CD1c-positive myeloid dendritic cell (primary cell): ENCODE results near the gene SMIM1.
"Not testable (repeated sequence)": the region's sequence is repeated elsewhere in the genome, so short reads cannot be mapped to it uniquely, and the experiment has no call there.

Source experiments
- DNase-seq: peaks from one replicate; pipeline ENCODE4 v3.0.0-alpha.2; 2016; ENCODE audit errors: extremely low spot score

SMIM1 gene

DNA sequence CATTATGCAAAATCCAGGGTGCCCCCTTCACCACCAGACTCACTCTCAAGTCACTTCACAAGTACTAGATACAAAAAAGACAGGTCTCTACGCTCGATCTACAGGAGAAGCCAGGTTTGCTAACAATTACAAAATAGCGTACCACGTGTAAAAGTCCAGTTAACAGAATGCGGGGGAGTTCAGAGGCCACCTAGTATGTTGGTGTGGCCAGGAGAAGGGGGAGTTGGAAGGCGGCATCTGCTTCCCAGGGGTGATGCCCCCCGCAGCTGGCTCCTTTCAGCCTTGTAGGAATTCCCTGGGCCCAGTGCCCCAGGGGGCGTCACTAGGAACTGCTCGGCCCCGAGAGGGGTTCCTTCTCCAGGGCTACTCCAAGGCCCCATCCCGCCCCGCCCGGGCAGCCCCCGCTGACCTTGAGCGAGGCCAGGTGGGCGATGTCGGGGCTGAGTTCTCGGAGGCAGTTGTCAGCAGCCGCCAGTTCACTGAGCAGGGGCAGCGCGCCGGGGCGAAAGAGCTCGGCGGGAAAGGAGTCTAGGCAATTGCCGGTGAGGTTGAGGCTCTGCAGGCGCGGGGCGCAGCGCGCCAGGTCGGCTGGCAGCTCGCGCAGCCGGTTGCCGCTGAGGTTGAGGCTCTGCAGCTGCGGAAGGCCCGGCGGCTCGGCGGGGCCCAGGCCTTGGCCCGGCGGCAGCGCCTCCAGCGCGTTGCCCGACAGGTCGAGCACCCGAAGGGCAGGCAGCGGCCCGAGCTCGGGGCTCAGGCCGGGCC lies 23.1 kb downstream of the SMIM1 start:
- no peak for DNase-seq

DNA sequence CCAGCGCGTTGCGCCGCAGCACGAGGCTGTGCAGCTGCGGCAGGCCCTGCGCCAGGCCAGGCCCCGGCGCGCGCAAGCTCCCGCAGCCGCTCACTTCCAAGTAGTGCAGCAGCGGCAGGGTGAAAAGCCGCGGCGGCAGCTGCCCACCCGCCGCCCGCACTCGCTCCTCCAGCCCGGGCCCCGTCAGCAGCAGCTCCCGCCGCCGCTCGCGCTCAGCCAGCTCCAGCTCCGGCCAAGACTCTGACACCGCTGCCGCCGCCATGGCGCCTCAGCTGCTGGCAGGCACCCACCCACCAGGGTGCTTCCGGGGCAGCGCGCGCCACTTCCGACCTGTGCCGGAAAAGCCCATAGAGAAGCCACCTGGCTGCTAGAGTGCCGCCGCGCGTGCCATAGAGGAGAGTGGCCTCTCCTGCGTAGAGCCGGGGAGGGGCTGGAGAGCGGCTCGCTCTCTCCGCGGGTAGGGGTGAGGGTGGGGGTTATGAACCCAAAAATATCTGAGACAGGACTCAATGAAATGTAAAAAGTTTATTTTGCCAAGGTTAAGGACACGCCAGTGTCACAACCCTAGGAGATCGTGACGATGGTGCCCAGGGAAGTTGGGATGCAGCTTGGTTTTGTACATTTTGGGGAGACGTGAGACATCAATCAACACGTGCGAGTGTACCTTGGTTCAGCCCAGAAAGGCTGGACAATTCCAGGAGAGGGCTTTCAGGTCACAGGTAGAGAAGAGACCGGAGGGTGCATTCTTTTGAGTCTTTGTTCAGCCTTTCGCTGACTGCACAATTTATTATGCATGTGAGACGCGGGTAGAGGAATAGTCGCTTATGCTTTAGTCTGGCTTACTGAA lies 23.9 kb downstream of the SMIM1 start, which contains the start of gene LRRC47:
Gene LRRC47, minus strand, starts transcription at position 284 of the 847 bp plus-strand sequence. Its CDS starts 22 bp downstream, at position 262.
- peak; percentile 92 for DNase-seq

DNA sequence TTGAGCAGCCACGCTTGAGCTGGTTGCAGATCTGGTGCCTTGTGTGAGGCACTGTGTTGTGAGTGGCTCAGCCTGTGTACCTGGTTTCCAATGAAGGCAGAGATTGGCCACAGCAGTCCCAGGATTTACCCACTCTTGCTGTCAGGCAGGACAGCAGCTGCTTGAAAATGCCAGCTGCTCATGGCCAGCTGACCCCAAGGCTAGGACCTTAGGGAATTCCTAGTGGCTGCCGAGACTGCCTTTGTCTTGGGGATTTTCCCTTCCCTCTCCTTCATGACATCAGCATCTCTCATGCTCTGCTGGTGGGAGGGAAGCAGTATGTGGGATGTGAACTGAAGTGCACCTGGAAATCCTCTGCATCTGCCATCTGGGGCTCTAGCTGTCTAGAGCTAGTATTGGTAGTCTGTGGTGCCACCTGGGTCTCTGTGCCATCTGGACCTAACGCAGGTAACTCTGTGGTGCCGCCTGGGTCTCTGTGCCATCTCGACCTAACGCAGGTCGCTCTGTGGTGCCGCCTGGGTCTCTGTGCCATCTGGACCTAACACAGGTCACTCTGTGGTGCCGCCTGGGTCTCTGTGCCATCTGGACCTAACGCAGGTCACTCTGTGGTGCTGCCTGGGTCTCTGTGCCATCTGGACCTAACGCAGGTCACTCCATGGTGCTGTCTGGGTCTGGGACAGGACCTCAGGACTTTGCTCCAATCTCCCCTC lies 27.6 kb downstream of the SMIM1 start:
- DNase-seq, result no peak

DNA sequence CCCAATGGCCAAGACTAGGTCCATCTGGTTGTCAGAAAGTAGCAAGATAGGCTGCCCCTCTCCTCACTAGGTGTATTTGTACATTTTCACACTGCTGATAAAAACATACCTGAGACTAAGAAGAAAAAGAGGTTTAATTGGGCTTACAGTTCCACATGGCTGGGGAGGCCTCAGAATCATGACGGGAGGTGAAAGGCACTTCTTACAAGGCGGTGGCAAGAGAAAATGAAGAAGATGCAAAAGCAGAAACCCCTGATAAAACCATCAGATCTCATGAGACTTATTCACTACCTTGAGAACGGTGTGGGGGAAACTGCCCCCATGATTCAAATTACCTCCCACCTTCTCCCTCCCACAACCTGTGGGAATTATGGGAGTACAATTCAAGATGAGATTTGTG lies 28.2 kb downstream of the SMIM1 start:
- not testable (repeated sequence) for DNase-seq

DNA sequence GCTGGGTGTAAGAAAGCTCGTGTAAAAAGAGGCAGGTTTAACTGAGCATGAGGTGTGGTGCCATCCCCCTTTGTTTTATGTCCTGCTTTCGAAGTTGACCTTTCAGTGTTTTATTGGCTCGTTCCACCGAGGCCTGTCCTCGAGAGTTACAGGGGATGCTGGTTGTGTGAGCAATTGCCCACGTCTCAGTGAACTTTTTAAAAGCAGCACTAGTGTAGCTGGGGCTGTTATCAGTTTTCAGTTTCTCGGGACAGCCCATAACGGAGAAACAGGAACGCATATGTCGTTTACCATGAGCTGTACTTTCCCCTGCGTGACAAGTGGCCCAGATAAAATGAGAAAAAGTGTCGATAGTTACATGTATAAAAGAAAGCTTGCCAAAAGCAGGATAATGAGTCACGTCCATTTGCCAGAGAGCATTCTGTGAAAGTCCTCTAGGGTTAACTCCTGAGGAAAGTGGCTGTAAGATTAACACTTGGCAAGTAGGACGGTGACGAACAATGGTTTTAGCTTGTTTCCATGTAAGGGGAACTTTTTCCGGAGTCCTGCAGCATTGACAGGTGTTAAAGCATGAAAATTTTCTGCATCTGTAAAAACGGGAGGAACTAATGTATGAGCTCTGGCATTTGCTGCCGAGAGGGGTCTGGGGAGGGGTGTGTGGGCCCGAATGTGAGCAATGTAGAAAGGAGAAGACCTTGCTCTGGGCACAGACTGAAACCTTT lies 31.5 kb downstream of the SMIM1 start:
- no peak for DNase-seq

DNA sequence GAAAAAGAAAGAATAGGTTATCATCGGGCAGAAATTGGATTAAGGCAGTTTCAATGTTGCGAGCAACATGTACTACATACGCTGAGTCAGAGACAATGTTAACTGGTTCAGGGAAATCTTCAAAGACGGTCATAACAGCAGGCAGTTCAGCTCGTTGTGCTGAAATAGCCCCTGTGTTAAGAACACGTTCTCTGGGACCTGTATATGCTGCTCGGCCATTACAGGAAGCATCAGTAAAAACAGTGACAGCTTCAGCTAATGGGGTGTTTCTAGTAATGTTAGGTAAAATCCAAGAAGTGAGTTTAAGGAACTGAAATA lies 32.0 kb downstream of the SMIM1 start:
- DNase-seq, result not testable (repeated sequence)

DNA sequence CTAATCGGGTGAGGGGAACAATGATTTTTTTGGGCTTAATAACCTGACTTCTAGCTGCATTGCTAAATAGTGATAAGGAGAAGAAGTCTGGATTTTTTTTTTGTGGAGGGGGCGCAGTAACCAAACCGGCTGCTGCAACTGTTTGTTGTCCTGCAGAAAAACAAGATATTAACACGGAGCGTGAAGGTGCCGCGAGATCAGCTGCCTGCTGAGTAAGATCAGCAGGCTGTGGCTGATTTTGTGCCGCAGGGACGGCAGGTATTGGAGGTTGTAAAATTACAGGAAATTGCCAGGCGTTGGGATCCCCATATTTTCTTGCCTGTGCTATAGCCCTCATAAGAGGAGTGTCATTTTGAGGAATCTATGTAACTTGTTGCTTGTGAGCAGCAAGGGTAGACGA lies 32.5 kb downstream of the SMIM1 start:
- no peak for DNase-seq

DNA sequence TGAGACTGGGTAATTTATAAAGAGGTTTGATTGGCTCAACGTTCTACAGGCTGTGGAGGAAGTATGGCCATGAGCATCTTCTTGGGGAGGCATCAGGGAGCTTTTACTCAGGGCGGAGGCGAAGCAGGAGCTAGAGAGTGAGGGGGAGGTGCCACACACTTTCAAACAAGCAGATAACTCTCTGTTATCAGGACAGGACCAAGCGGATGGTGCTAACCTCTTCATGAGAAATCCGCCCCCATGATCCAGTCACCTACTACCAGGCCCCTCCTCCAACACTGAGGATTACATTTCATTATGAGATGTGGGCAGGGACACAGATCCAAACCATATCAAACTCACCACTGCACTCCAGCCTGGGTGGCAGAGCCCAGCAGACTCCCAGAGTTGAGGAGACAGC lies 35.2 kb downstream of the SMIM1 start:
- DNase-seq, result no peak

DNA sequence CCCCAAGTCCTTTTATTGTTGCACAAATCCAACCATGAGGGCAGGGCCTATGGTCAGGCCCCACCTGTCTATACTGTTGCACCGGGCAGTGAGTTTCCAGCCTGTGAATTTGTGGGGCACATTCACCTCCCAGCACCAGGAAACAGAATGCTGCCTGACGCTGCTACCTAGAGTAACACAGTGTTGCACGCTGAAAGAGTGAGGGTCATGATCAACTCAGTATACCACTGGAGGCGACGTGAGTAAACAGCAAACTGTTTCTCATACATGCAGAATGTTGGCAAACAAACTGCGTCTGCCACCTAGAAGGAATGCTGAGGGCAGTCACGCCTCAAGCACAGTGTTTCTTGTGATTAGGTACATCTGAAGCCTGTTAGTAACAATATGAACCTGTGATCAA lies 37.1 kb downstream of the SMIM1 start:
- no peak for DNase-seq

DNA sequence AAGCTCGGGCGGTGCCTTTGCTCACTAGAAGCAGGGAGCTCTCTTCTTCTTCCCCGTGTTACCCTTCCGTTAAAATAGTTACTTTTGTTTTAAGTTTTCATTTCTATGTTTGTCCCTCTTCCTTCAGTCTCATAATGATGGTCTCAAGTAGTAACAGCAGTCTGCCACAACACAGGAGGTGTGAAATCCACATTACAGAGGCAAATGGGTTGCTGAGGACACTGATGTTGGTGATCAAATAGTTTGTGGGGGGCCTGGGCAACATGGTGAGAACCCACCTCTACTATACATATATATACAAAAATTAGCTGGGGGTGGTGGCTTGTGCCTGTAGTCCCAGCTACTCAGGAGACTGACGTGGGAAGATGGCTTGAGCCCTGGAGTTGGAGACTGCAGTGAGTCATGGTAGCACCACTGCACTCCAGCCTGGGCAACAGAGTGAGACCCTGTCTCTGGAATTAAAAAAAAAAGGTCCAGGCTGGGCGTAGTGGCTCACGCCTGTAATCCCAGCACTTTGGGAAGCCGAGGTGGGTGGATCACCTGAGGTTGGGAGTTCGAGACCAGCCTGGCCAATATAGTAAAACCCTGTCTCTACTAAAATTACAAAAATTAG lies 37.7 kb downstream of the SMIM1 start:
- DNase-seq, result not testable (repeated sequence)

DNA sequence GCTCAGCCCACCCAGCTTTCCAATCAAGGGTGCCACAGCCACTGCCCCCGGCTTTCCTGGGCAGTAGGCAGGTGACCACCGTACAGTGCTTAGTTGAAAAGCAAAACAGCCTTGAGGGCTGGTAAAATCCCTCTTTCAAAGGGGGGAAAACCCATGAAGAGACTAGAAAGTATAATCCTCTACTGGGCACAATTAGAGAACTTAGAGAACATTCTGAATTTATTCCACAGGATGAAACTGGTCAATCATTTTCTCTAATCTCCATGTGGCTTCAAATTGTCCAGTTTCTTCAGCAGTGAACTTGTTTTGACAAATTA lies 39.0 kb downstream of the SMIM1 start:
- no peak for DNase-seq

DNA sequence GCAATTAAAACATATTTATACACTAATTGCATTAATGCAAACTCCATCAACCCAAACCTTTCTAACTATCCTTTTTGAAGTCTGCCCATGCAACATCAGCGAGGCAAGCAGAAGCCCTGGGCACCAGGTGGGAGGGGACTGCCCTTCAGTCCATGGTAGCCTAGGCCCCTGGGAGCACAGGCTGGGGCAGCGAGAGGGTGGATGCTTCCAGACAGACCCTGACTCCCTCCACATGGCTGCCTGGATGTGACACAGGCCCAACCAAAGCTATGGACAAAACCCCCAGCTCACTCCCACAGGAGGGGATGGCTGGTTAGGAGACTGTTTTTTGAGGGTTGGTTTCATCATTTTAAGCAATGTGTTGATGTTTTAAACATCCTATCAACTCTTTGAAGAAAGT lies 41.5 kb downstream of the SMIM1 start:
- no peak for DNase-seq

DNA sequence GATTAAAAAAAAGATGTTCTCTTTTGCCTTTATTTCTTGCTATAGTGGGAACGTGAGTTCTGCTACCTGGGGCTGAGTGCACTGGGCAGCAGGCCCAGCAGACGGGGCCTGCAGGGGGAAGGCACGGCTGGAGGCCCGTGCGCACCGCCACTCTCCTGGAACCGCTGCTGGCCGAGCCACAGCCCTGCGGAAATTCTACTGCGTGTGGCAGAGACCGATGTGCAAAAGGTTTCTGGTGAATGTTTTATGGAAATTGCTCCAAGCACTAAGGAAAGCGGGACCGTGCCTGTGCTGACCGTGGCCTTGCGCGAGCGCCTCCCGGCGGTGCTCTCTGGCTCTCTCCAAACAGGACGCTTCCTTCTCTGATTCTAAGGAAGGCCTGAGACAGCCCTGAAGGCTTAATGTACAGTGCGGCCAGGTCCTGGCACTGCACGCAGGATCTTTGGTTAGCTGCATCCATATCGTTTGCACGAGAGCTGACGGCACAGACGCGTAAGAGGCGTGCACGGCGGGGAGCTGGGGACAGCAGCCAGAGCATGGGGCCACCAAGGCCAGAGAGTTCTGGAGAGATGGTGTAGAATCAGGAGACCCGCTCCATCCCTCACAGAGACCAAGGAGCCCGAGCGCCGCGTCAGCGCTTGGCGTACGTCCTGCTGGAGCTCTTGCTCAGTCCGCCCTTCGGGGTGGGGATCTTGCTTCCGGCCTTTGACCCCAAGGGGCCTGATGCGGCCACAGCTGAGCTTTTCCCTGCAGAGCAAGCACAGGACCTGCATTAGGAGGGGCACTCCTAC lies 42.4 kb downstream of the SMIM1 start:
- no peak for DNase-seq

DNA sequence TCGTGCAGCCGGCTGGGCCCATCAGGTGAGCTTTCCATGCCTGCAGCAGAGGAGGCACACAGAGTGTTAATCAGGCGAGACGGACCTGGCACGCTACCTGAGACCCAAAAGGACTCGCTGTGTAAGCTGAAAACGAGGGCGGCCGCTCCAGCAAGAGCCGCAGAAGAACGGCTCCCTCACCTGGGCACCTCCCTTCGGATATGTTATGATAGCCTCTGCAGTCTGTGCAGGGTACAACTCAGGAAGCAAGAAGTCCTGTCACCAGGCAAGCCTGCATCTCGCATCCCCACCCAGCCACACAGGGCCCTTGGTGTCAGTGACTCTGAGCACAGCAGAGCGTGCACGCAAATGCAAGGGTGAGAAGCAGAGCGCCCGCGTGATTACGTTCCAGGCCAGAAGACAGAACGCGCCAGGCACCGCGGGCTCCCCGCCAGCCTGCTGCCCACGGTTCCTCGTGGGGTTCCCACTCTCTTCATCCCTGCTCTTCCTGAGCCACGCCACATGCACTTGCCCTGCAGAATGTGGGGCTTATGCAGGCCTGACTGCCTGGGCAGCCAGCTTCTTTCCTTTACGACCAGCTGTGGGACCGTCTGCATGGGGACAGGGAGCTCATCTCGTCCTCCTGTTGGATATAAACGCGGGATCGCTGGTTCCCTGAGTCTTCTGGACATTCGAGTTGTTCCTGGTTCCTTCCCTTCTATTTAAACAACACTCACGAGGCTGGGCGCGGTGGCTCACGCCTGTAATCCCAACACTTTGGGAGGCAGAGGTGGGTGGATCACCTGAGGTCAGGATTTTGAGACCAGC lies 44.0 kb downstream of the SMIM1 start:
- DNase-seq, result no peak

DNA sequence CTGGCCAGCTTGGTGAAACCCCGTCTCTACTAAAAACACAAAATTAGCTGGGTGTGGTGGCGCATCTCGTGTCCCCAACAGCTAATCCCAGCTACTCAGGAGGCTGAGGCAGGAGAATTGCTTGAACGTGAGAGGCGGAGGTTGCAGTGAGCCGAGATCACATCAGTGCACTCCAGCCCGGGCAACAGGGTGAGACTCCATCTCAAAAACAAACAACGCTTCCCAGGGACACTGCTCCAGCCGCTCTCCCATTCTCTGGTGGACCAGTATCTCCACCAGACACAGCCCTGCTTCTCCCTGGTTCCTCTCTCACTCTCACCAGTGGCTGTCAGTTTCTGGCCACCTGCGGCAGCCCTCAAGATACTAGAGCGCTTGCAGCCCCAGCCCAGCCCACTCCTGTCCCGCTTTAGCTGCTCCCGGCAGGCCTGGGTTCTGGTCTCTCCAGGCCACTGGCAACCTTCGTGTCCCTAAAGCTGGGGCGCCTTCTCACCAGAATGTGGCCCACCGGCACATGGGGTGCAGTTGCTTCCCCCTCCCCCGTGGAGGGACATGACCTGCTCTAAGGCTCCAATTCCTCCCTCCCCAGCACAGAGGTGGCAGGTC lies 44.7 kb downstream of the SMIM1 start:
- no peak for DNase-seq

DNA sequence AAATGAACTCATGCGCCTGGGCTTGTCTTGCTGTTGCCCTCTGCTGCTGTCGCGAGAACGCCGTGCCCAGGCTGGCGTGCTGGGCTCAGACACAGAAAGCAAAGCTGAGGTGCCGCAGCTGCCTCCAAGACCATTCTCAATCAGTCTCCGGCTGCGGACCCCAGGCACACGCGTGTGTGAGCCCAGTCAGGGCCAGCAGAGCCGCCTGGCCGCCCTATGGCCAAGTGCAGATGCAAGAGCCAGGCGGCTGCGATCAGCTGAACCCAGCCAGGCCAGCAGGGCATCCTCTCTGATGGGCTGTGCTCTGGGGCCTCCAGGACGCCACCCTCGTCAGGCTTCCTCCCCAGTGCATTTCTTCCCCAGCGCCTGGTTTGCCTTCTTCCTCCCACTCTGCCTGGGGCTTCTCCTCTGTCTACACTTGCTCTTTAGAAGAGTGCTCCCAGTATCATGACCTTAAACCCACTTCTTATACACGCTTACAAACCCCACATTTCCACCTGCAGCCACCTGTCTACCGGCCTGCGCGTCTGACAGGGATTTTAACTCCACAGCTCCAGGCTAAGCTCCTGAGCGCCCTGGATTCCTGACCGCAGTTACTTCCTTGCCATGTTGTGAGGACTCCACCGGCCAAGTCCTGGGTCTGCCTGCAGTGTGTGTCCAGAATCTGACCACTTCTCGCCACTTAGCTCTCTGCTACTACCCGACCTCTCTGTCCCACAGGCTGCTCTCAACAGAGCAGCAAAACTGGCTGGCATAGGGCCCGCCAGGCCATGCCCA lies 45.5 kb downstream of the SMIM1 start:
- no peak for DNase-seq

DNA sequence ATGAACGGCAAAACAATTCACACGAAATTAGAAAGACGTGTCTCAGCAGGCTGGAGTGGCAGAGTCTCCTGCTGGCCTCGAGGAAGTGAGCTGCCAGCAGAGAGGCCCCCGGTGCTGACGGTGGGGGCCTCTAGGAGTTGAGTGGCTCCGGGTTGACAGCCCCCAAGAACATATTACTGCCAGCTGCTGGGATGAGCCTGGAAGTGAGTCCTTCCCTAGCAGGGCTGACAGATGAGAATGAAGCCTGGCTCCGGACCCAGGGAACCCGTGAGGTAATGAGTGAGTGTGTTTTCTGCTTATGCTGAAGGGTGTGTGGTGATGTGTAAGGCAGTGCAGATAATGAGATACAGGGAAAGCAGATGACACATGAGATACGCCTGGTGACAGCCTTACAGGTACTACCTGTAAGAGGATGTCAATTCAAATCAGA lies 47.2 kb downstream of the SMIM1 start:
- no peak for DNase-seq

DNA sequence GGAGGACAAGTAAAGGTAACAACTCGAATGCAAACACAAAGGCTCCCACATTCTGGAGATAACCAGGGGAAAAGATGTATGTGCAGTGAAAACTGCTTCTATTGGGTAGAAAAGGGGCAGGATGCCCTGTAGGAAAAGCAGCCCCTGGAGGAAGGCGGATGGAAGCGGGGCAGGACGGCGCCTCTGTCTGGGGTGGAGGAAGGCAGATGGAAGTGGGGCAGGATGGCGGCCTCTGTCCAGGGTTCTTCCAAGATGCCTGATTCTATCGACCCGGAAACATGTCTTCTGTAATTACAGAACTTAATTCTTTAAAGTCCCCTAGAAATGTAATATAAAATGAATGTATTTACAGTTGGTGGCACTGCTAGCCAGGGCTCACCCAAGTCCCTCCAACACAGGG lies 47.8 kb downstream of the SMIM1 start:
- no peak for DNase-seq

DNA sequence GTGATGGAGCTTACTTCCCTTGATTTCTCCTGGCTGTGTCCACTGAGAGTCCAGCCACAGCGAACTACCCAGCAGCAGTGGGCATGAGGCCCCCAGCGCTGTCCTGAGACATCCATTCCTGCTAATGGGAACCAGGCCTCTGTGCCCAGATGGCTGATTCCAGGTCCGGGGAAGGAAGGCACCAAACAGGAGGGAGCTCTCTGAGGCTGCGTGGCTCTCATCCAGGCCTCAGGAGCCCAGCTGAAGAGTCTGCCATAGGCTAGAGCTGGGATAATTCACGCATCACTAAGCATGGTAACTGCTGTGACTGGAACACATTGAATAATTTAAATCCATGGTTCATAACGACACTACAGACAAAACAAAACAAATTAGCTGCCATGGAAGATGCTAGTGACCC lies 48.5 kb downstream of the SMIM1 start:
- DNase-seq, result no peak
